ENCODE results near the gene SLC5A8. TPM values are rescaled to one million over a fixed set of nuclear protein-coding genes. Genes with fewer than 3 reads are reported as not detected.

The SLC5A8 gene
- total and polyA plus RNA-seq, 2 experiments from 2014 or later = not detected

DNA sequence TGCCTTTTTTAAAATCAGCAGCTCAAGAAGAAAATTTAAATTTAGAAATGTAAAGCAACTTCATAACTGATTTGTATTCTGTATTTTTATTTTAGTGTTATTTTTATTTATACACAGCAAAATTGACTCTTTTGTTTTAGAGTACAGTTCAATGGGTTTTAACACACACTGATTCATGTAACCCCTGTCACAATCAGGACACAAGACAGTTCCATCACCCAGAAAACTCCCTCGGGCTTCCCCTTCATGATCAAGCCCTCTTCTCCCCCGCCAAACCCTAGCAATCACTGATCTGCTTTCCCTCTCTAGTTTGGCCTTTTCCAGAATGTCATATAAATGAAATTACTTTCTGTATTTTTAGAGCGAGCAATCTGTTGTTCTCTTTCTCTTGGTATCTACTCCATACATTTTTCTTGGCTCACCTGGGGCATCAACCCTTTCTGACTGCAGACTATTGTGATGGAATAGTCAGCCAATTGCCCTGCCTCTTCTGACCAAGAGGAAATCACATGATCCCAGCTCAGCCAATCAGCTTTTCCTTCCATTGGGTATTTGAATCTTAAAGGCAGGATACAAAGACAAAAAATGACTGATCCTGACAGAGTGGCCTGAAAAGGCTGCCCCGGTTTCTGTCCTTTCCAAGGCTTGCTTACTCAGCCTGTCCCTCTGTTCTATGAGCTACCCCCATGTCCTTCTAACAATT lies 5.3 kb downstream of the SLC5A8 start:
- TF ChIP-seq EZH2 (IDR thresholded peaks at IDR 0.05; ENCODE audit: borderline replicate concordance) = no peak
- TF ChIP-seq EZH2phosphoT487 (IDR thresholded peaks at IDR 0.05; ENCODE audit: low read depth, severe bottlenecking, unreplicated experiment) = no peak
- TF ChIP-seq, protein P1, sequence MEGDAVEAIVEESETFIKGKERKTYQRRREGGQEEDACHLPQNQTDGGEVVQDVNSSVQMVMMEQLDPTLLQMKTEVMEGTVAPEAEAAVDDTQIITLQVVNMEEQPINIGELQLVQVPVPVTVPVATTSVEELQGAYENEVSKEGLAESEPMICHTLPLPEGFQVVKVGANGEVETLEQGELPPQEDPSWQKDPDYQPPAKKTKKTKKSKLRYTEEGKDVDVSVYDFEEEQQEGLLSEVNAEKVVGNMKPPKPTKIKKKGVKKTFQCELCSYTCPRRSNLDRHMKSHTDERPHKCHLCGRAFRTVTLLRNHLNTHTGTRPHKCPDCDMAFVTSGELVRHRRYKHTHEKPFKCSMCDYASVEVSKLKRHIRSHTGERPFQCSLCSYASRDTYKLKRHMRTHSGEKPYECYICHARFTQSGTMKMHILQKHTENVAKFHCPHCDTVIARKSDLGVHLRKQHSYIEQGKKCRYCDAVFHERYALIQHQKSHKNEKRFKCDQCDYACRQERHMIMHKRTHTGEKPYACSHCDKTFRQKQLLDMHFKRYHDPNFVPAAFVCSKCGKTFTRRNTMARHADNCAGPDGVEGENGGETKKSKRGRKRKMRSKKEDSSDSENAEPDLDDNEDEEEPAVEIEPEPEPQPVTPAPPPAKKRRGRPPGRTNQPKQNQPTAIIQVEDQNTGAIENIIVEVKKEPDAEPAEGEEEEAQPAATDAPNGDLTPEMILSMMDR (IDR thresholded peaks at IDR 0.05; ENCODE audit: poor library complexity) = no peak

DNA sequence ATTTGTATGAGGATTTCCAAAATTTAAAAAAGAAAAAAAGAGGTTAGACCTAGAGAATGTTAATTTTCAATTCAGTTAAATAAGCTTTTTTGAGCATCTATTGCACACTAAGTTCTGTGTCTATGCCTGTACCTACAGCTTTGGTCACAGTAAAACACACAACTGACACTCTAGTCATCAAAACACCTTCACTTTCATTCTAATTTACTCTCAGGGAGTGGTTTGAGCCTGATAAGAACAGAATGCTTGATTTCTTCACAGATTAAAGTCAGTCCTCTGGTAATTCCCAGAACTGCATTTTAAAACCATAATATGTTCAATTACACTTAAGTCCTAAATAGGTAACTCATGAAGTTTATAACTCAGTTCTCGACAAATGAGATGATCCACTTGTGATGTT lies 9.2 kb downstream of the SLC5A8 start:
- H3K9me3 ChIP-seq (ENCODE audit: low read depth) = no peaks in the 10 kb centered on the region
- no peaks in the 10 kb centered on the region for H3K27me3 ChIP-seq
- H3K79me2 ChIP-seq = no peaks in the 10 kb centered on the region
- no peaks in the 10 kb centered on the region for H3K9me2 ChIP-seq (replicated peaks; ENCODE audit: insufficient read depth)
- H4K20me1 ChIP-seq (ENCODE audit: insufficient read depth, poor library complexity, severe bottlenecking) = no peaks in the 10 kb centered on the region
- 90% methylated on average over 1 of the region's 1 CpG for WGBS (ENCODE audit: low lambda C conversion rate, missing lambda C conversion rate)
- no peak overlapping the region for H3K27ac ChIP-seq
- H3K4me3 ChIP-seq = no peak overlapping the region
- H3K4me1 ChIP-seq (ENCODE audit: insufficient read depth) = no peaks in the 10 kb centered on the region
- no peaks in the 10 kb centered on the region for H3K36me3 ChIP-seq (replicated peaks; ENCODE audit: insufficient read depth, low read depth)
- no peak overlapping the region for H3K4me2 ChIP-seq
- no peak for DNase-seq (ENCODE audit: low spot score)
- no peak for TF ChIP-seq EZH2phosphoT487 (IDR thresholded peaks at IDR 0.05; ENCODE audit: low read depth, severe bottlenecking, unreplicated experiment)
- TF ChIP-seq EZH2 (IDR thresholded peaks at IDR 0.05; ENCODE audit: borderline replicate concordance) = no peak
- TF ChIP-seq, protein P1 (IDR thresholded peaks at IDR 0.05; ENCODE audit: poor library complexity) = no peak
- no peak overlapping the region for H2AFZ ChIP-seq

More for the DNA sequence above, 5.3 kb downstream of the SLC5A8 start:
- WGBS (ENCODE audit: low lambda C conversion rate, missing lambda C conversion rate) = 83% methylated on average over 4 of the region's 4 CpGs
- Histone ChIP-seq H3K79me2 (no peaks in the 10 kb centered on the region), H3K9me3 (ENCODE audit: low read depth) (no peaks in the 10 kb centered on the region), H3K9me2 (replicated peaks; ENCODE audit: insufficient read depth) (no peaks in the 10 kb centered on the region), H4K20me1 (ENCODE audit: insufficient read depth, poor library complexity, severe bottlenecking) (no peaks in the 10 kb centered on the region), H3K4me2 (no peak overlapping the region), H3K4me1 (ENCODE audit: insufficient read depth) (no peaks in the 10 kb centered on the region), H2AFZ (no peak overlapping the region), H3K4me3 (no peak overlapping the region), H3K27ac (no peak overlapping the region), H3K36me3 (replicated peaks; ENCODE audit: insufficient read depth, low read depth) (no peaks in the 10 kb centered on the region), H3K27me3 (peaks cover 29% of the 10 kb centered on the region)
- DNase-seq (ENCODE audit: low spot score) = no peak

DNA sequence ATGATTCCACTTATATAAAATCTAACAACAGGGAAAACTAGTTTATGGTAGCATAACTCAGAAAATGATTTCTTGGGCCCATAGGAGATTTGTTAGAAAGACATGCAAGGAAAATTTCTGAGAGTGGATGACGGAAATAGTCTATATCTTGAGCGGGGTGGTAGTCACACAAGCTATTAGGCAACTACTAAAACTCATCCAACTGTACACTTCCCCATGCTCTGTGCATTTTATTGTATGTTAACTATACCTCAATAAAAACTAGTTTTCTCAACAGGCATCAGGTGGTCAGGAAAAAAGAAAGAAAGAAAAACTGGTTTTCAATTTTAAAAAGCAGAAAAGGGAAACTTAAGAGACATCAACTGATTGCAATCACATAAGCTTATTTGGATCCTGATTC lies 9.9 kb downstream of the SLC5A8 start:
- H3K9me3 ChIP-seq (ENCODE audit: low read depth) = no peaks in the 10 kb centered on the region
- no peaks in the 10 kb centered on the region for H3K79me2 ChIP-seq
- no peak overlapping the region for H3K4me2 ChIP-seq
- no peaks in the 10 kb centered on the region for H3K27me3 ChIP-seq
- H3K4me3 ChIP-seq = no peak overlapping the region
- WGBS (ENCODE audit: low lambda C conversion rate, missing lambda C conversion rate) = 88% methylated on average over 2 of the region's 2 CpGs
- H3K9me2 ChIP-seq (replicated peaks; ENCODE audit: insufficient read depth) = no peaks in the 10 kb centered on the region
- TF ChIP-seq EZH2 (IDR thresholded peaks at IDR 0.05; ENCODE audit: borderline replicate concordance) (no peak), EZH2phosphoT487 (IDR thresholded peaks at IDR 0.05; ENCODE audit: low read depth, severe bottlenecking, unreplicated experiment) (no peak)
- TF ChIP-seq, protein P1 (IDR thresholded peaks at IDR 0.05; ENCODE audit: poor library complexity) = no peak
- H2AFZ ChIP-seq = no peak overlapping the region
- no peak overlapping the region for H3K27ac ChIP-seq
- H3K4me1 ChIP-seq (ENCODE audit: insufficient read depth) = no peaks in the 10 kb centered on the region
- no peak for DNase-seq (ENCODE audit: low spot score)
- H4K20me1 ChIP-seq (ENCODE audit: insufficient read depth, poor library complexity, severe bottlenecking) = no peaks in the 10 kb centered on the region
- H3K36me3 ChIP-seq (replicated peaks; ENCODE audit: insufficient read depth, low read depth) = no peaks in the 10 kb centered on the region
